GM12878 (cell line): ENCODE measurements around the gene PLD5. TPM values are rescaled to one million over a fixed set of nuclear protein-coding genes. Genes with fewer than 3 reads are reported as not detected.

Experiments used
- ATAC-seq: fragments of 200-7000 bp; cut with Tn5 transposase; 3 replicates; pipeline ENCODE4 v1.9.1; 2020; ENCODE audit warnings: mild to moderate bottlenecking, moderate library complexity
- BruUV-seq: library from RNA; stranded (reverse); fragments of 400-500 nt; replicated peaks from 2 replicates; lab custom pipeline; 2021; lab: Mats Ljungman, UMichigan
- CTCF ChIA-PET: fragments of 300-600 bp; sonication (Branson Sonifier 250); formaldehyde crosslinking; extraction: SDS; loops from one replicate; lab custom pipeline; 2021; ENCODE audit warnings: inconsistent platforms; lab: Yijun Ruan, JAX
- POLR2A ChIA-PET: fragments of 350-600 bp; formaldehyde crosslinking; extraction: SDS; loops from one replicate; lab custom pipeline; 2021; ENCODE audit warnings: inconsistent platforms; lab: Charles Lee
- RAD21 ChIA-PET: fragments of 300-600 bp; sonication (Branson Sonifier 250); formaldehyde crosslinking; loops from one replicate; lab custom pipeline; 2023; ENCODE audit warnings: antibody characterized with exemption; ENCODE audit not compliant: unreplicated experiment; lab: Charles Lee
- SMC1A ChIA-PET: fragments of 300-600 bp; sonication (Branson Sonifier 250); formaldehyde crosslinking; loops from one replicate; lab custom pipeline; 2023; ENCODE audit not compliant: unreplicated experiment, uncharacterized antibody; lab: Charles Lee
- DNase-seq: peaks from one replicate; pipeline ENCODE4 v3.0.0-alpha.2; 2011; ENCODE audit warnings: low read depth, low spot score
- FAIRE-seq: peaks from 3 replicates; lab custom pipeline; 2011; peaks lifted over from hg19 to GRCh38; lab: Jason Lieb, UNC
- H2AFZ ChIP-seq: 2 replicates; pipeline ENCODE4 v1.6.0; 2011; ENCODE audit warnings: low read depth, low read length, control low read depth; ENCODE audit not compliant: control insufficient read depth
- H3K27ac ChIP-seq: 2 replicates; pipeline ENCODE4 v1.5.1; 2011; ENCODE audit warnings: control low read depth; ENCODE audit not compliant: control insufficient read depth, insufficient read depth
- H3K27me3 ChIP-seq, 2 experiments: replicated peaks in 1 of 2; 2 replicates each; pipeline versions ENCODE4 v1.6.0 to v1.6.1; 2011; ENCODE audit warnings: low read length in 1 of 2; ENCODE audit not compliant: control insufficient read depth in 2 of 2, insufficient read depth in 2 of 2
- H3K36me3 ChIP-seq, 2 experiments: 2 replicates each; pipeline ENCODE4 v1.5.1; 2011; ENCODE audit warnings: low read length in 1 of 2; ENCODE audit not compliant: control insufficient read depth in 2 of 2, insufficient read depth in 2 of 2
- H3K4me1 ChIP-seq: 2 replicates; pipeline ENCODE4 v1.6.1; 2011; ENCODE audit warnings: mild to moderate bottlenecking, low read length, moderate library complexity, mixed read lengths; ENCODE audit not compliant: control insufficient read depth, insufficient read depth
- H3K4me2 ChIP-seq: 2 replicates; pipeline ENCODE4 v1.6.0; 2011; ENCODE audit warnings: control low read depth; ENCODE audit not compliant: control insufficient read depth, insufficient read depth
- H3K4me3 ChIP-seq: fragments of 200-600 bp; sonication (generic); 2 replicates; pipeline ENCODE4 v1.5.1; 2016
- H3K79me2 ChIP-seq: 2 replicates; pipeline ENCODE4 v1.6.0; 2011; ENCODE audit warnings: low read length; ENCODE audit not compliant: control insufficient read depth, insufficient read depth
- H3K9ac ChIP-seq: 2 replicates; pipeline ENCODE4 v1.8.0; 2011; ENCODE audit warnings: low read length, control low read depth, mixed read lengths; ENCODE audit not compliant: control insufficient read depth, insufficient read depth
- H3K9me3 ChIP-seq: replicated peaks from 3 replicates; pipeline ENCODE4 v1.5.1; 2011; ENCODE audit warnings: mild to moderate bottlenecking, low read length; ENCODE audit not compliant: control insufficient read depth, insufficient read depth
- H4K20me1 ChIP-seq: 2 replicates; pipeline ENCODE4 v1.6.0; 2011; ENCODE audit not compliant: control insufficient read depth, insufficient read depth
- ASH2L ChIP-seq: fragments of 300-600, 200-600 bp; sonication (generic); IDR thresholded peaks from 2 replicates; pipeline ENCODE4 v1.6.1; 2017; ENCODE audit warnings: low read depth, mild to moderate bottlenecking, borderline replicate concordance
- ATF7 ChIP-seq: fragments of 450-650 bp; IDR thresholded peaks from 2 replicates; pipeline ENCODE4 v1.6.1; 2016; ENCODE audit warnings: low read depth, mild to moderate bottlenecking
- CTCF ChIP-seq, 3 experiments: IDR thresholded peaks in 2 of 3; conservative IDR thresholded peaks in 1 of 3; 2 replicates each; pipeline ENCODE4 v1.5.1; 2011; ENCODE audit warnings: low read depth in 3 of 3, low read length in 3 of 3, mild to moderate bottlenecking in 3 of 3, control low read depth in 2 of 3, moderate library complexity in 2 of 3, inconsistent platforms in 1 of 3, mixed read lengths in 1 of 3; ENCODE audit not compliant: control insufficient read depth in 2 of 3, insufficient read depth in 1 of 3; ENCODE audit errors: extremely low read depth in 1 of 3
- HSF1 ChIP-seq: fragments of 150-350 bp; IDR thresholded peaks from 2 replicates; pipeline ENCODE4 v1.6.1; 2014; ENCODE audit warnings: mild to moderate bottlenecking, low read depth, low read length
- MEF2A ChIP-seq: IDR thresholded peaks from 2 replicates; pipeline ENCODE4 v1.6.1; 2011; ENCODE audit warnings: low read depth, mild to moderate bottlenecking, low read length, moderate library complexity; ENCODE audit not compliant: insufficient read depth
- SP1 ChIP-seq: IDR thresholded peaks from one replicate; pipeline ENCODE4 v1.6.1; 2011; ENCODE audit warnings: low read depth, low read length
- ZNF592 ChIP-seq: fragments of 450-650 bp; IDR thresholded peaks from 2 replicates; pipeline ENCODE4 v1.6.1; 2017; ENCODE audit warnings: mild to moderate bottlenecking, moderate library complexity
- WGBS: methylation state at CpG from one replicate; pipeline ENCODE4 v1.1.6; 2016; ENCODE audit warnings: low lambda C conversion rate; ENCODE audit not compliant: insufficient replicate concordance, insufficient coverage; ENCODE audit errors: missing lambda C conversion rate; 5-methylcytosine and 5-hydroxymethylcytosine counted together
- in situ Hi-C: fragments of 300-500 bp; cut with MboI; formaldehyde crosslinking; loops from 9 replicates; pipeline ENCODE4 v1.14.3; 2018; ENCODE audit warnings: mixed read lengths
- intact Hi-C: fragments of 100-400 bp; cut with micrococcal nuclease; formaldehyde crosslinking; loops from one replicate; pipeline ENCODE4 v1.14.2; 2022; ENCODE audit not compliant: unreplicated experiment
- polyA plus RNA-seq, 11 experiments: library from polyadenylated mRNA; depleted of rRNA in 4 of 11; unstranded in 6 of 11; stranded (reverse) in 5 of 11; fragments of >200 nt; fragmentation: Nextera tagmentation in 4 of 11; fragmentation: Illumina TruSeq in 1 of 11; extraction: Ambion mirVana in 4 of 11; extraction: Trizol in 1 of 11; gene quantifications; 1 replicate in 1 of 11; 2 replicates in 10 of 11; pipeline versions ENCODE4 v1.2.1 to v1.2.3, GENCODE V29; 2011 to 2016; ENCODE audit warnings: inconsistent platforms in 2 of 11, missing spikeins in 2 of 11, low read depth in 1 of 11
- total RNA-seq, 4 experiments: library from RNA; depleted of rRNA in 3 of 4; stranded (reverse); fragments of >200 nt in 3 of 4; fragmentation: Illumina TruSeq in 1 of 4; extraction: Trizol in 1 of 4; gene quantifications; 2 replicates each; pipeline versions ENCODE4 v1.2.1 to v1.2.3, GENCODE V29; 2013 to 2021
- TF ChIP-seq, protein P1 (sequence below): fragments of 450-650 bp; IDR thresholded peaks from 2 replicates; pipeline ENCODE4 v1.6.1; 2018; ENCODE audit warnings: mild to moderate bottlenecking, low read depth, moderate library complexity; ENCODE audit not compliant: partially characterized antibody

The PLD5 gene
- total and polyA plus RNA-seq, 10 of the 15 experiments (the other 5 are each of a cell fraction or from before 2014, with no cell fraction given) = not detected

DNA sequence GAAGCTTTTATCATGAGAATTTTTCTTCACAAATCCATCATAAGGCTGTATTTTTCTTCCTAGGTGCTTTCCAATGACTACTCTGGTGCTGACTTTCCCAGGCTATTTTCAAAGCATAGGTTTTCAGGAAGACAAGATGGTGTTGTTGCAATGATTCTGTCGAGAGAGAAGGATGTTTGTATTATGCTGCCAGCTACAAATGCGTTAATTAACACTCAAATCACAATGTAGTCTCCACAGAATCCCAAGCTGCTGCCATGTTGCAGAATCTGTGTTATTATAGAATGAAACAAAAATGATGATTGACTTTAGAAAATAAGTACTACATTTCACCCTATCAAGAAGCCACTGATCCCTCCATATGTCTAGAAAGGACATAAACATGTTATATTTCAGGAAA, 346.1 kb downstream of the PLD5 start:
- RAD21 ChIA-PET = no interaction called here
- Histone ChIP-seq H3K9me3 (no peaks in the 10 kb centered on the region), H3K4me1 (no peaks in the 10 kb centered on the region), H2AFZ (no peak overlapping the region), H3K27me3 (no peaks in the 10 kb centered on the region), H3K79me2 (no peaks in the 10 kb centered on the region), H3K4me3 (no peak overlapping the region), H3K4me2 (no peak overlapping the region), H3K9ac (no peak overlapping the region), H4K20me1 (no peaks in the 10 kb centered on the region), H3K36me3 (no peaks in the 10 kb centered on the region), H3K27ac (no peak overlapping the region)
- SMC1A ChIA-PET = interaction anchor here (1.2 kb wide), 1 partner anchor 16 kb away, joined by 4 read pairs; no protein-coding TSS in a partner anchor
- FAIRE-seq = no peak
- CTCF ChIA-PET = no interaction called here
- no peak for TF ChIP-seq SP1
- no peak for TF ChIP-seq HSF1
- no peak for TF ChIP-seq ASH2L
- no peak for TF ChIP-seq ATF7
- no peak for TF ChIP-seq CTCF (IDR thresholded peaks at IDR 0.05 in 2 of 3, conservative IDR thresholded peaks at IDR 0.05 in 1 of 3; ENCODE audit: control insufficient read depth in 2 of 3, extremely low read depth in 1 of 3, insufficient read depth in 1 of 3, low read depth in 3 of 3, low read length in 3 of 3)
- TF ChIP-seq ZNF592 = no peak
- TF ChIP-seq, protein P1, sequence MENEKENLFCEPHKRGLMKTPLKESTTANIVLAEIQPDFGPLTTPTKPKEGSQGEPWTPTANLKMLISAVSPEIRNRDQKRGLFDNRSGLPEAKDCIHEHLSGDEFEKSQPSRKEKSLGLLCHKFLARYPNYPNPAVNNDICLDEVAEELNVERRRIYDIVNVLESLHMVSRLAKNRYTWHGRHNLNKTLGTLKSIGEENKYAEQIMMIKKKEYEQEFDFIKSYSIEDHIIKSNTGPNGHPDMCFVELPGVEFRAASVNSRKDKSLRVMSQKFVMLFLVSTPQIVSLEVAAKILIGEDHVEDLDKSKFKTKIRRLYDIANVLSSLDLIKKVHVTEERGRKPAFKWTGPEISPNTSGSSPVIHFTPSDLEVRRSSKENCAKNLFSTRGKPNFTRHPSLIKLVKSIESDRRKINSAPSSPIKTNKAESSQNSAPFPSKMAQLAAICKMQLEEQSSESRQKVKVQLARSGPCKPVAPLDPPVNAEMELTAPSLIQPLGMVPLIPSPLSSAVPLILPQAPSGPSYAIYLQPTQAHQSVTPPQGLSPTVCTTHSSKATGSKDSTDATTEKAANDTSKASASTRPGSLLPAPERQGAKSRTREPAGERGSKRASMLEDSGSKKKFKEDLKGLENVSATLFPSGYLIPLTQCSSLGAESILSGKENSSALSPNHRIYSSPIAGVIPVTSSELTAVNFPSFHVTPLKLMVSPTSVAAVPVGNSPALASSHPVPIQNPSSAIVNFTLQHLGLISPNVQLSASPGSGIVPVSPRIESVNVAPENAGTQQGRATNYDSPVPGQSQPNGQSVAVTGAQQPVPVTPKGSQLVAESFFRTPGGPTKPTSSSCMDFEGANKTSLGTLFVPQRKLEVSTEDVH = no peak
- no peak for TF ChIP-seq MEF2A
- no peak for DNase-seq
- ATAC-seq = no peak
- no TSS peak for BruUV-seq
- POLR2A ChIA-PET = no interaction called here
- in situ Hi-C loops = no loop called here
- WGBS = 71% methylated on average over 2 of the region's 2 CpGs
- intact Hi-C loops = no loop called here
